Stimulated activated CD8-positive, alpha-beta memory T cell treated with anti-CD3 and anti-CD28 coated beads, Interleukin-7, amount 100 ng/mL, for 1 hour (primary cell): ENCODE data around the gene SLC19A1.
A peak's percentile ranks its signal among the peaks of the same experiment; 100 is the strongest.

Experiments used
- DNase-seq, 2 donors: peaks; one replicate each; pipeline ENCODE4 v3.0.0-alpha.2; 2020; ENCODE audit warnings: low read depth in 2 of 2

The SLC19A1 gene

GRCh38 chr21:45478816-45479669 lies 63.2 kb downstream of the SLC19A1 start:
- no peak for DNase-seq

GRCh38 chr21:45478115-45478801 lies 64.0 kb downstream of the SLC19A1 start:
- peak; percentile 55 to 68 for DNase-seq

- DNase-seq = no peak
These were observed 64.8 kb downstream of the SLC19A1 start for GRCh38 chr21:45477176-45478114.

- DNase-seq = no peak
These were observed 65.7 kb downstream of the SLC19A1 start for GRCh38 chr21:45476582-45476981.

GRCh38 chr21:45475797-45476570 lies 66.3 kb downstream of the SLC19A1 start:
- no peak for DNase-seq

DNA sequence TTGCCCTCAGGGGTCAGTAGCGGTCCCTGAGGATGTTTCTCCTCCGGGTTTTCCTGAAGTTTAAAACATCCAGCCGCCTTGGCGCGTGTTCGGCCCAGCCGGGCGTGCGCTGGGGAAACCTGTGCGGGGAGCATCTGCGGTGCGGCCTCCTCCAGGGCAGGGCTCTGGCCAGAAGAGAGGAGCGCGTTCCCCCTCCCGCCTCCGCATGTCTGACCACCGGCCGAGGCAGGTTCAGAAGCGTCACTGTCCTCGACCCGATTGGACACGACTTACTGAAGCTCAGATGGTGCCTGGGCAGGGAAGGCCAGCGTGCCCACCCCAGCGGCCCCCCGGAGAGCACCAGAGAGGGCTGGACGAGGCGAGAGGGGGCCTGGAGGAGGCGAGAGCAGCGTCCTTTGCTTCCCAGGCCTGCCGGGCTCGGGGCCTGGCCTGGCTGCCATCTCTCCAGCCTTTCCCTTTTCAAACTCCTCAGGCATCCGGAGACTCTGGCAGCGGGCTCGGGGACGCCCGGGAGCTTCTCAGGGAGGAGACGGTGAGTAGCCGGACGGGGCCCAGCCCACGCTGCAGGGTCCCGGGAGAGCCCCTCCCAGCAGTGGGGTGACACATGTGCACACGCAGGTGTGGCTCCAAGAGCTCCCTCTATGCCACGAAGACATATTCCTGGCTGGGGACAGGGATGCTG lies 67.1 kb downstream of the SLC19A1 start:
- no peak for DNase-seq

- DNase-seq = no peak
These were observed 67.8 kb downstream of the SLC19A1 start for GRCh38 chr21:45474323-45474950.

DNA sequence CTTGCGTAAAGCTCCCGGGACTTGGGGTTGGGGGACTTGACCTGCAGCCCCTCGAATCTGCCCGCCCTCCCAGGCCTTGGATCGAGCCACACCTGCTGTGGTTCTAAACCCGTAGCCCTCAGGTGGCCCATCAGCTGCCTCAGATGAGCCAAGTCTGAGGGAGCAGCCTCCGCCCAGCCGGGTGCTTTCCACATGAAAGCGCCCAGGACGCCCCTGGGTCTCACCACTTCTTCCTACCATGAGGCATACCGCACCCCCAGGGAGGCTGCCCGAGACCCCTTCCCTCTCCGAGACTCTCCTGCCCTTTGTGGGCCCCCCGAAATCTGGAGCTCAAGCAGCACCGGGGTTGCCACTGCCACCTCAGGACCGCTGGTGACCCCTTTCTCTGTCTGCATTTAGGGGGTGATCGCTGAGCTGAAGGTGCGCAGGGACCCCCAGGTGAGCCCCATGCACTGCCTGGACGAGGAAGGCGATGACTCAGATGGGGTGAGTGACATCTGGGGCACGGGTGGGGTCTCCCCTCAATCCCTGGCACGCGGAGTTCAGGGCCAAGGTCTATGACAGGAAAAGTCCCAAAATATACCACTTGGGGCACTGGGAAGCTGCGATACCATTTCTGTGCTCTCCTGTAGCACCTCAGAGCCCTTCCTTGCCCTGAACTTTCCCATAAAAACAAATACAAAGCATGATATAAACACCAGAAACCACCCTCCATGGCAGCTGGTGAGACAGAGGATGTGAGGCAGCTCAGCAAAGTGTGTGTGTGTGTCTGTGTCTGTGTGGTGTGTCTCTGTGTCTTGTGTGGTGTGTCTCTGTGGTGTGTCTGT lies 68.5 kb downstream of the SLC19A1 start:
- no peak for DNase-seq

DNA sequence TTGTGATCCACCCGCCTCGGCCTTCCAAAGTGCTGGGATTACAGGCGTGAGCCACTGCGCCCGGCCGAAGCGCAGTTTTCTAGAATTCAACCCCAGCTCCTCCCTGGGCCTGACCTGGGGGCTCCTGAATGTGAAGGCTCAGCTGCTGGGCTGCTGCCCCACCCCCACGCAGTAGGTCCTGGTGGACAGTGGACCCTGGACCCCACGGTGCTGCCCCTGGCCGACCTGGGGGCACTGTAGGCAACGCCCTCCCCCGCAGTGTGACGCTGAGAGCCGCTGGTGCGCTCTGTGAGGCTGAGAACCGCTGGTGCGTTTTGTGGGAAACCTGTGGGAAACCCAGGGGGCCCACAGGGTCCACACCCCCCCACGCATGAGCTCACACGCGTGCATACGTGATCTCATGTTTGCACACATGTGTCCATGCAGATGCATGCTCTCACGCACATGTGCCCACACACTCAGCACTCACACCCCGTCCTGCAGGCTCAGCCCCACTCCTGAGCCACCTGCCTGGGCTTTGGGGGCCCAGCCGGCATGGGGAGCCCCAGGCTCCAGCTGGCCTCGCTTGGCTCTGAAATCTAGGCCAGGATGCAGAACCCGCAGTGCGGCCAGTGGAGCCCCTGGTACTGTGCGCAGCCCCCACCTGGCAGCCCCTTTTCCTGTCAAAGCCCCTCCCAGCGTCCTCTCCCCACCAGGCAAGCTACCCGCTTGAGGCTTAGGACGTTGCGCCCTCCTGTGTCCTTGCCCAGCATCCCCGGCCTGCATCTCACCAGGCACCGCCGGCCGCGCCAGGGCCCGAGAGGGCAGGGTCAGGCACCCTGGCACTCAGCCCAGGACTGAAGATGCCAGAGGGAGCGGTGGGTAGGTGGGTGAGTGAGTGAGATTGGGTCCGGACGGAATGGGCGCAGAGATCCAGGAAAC lies 69.5 kb downstream of the SLC19A1 start:
- no peak for DNase-seq

- DNase-seq = no peak
These were observed 70.6 kb downstream of the SLC19A1 start for GRCh38 chr21:45471525-45472221.

DNA sequence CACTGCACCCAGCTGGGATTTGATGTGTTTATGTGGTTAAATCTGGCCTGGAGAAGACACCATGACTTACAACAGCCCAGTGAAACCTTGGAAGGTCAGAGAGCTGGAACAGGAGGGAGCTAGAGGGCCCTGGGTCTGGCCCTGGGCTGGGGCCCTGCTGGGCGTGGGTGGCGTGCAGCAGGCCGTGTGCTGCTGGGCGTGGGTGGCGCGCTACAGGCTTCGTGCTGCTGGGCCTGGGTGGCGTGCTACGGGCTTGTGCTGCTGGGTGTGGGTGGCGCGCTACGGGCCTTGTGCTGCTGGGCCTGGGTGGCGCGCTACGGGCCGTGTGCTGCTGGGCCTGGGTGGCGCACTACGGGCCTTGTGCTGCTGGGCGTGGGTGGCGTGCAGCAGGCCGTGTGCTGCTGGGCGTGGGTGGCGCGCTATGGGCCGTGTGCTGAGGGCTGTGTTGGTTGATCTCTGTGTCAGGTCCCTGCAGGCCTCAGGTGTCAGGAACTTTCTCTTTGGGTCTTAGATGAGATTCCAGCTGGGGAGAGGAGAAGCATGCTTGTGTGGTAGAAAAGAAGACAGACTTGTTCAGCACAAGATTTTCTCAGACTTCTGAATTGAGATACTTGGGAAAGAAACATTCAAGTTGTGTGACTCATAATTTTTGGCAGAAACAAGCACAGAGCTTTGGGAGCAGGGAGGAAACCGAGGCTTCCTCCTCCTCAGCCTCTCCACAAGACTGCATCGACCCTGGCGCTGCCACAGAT lies 71.3 kb downstream of the SLC19A1 start:
- DNase-seq = no peak

- no peak for DNase-seq
These were observed 72.1 kb downstream of the SLC19A1 start for GRCh38 chr21:45470087-45470515.

- DNase-seq = no peak
These were observed 72.8 kb downstream of the SLC19A1 start for GRCh38 chr21:45469273-45470086.

DNA sequence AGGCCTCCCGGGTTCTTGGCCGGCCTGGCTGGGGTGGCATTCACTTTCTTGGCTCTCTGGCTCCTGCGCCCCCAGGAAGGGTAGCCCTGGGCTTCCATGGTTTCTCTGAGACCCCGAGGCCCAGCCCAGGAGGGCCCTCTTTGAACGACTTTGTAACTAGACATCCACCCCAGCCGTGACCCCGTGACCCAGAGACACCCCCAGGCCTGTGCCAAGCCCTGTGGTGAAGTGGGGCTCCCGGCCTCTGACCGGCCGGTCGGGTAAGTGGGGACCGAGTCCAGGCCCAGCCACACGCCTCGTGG lies 73.3 kb downstream of the SLC19A1 start:
- no peak for DNase-seq

- DNase-seq = no peak
These were observed 73.9 kb downstream of the SLC19A1 start for GRCh38 chr21:45468051-45468970.
